Muscle of leg (tissue), 11 donors: ENCODE results near the gene COX17. TPM values are rescaled to one million over a fixed set of nuclear protein-coding genes. Genes with fewer than 3 reads are reported as not detected.

Experiments
- DNase-seq: peaks from one replicate; pipeline ENCODE4 v3.0.0; 2013
- H3K27ac ChIP-seq: one replicate; pipeline ENCODE4 v1.5.1; 2013; ENCODE audit warnings: mild to moderate bottlenecking, low read length, control low read depth
- H3K27me3 ChIP-seq: one replicate; pipeline ENCODE4 v1.6.1; 2013; ENCODE audit warnings: low read length; ENCODE audit not compliant: control insufficient read depth, insufficient read depth
- H3K36me3 ChIP-seq: one replicate; pipeline ENCODE4 v1.6.1; 2013; ENCODE audit warnings: low read length; ENCODE audit not compliant: control insufficient read depth, insufficient read depth
- H3K4me1 ChIP-seq: one replicate; pipeline ENCODE4 v1.6.1; 2013; ENCODE audit warnings: low read length; ENCODE audit not compliant: control insufficient read depth, insufficient read depth
- H3K4me3 ChIP-seq: one replicate; pipeline ENCODE4 v1.5.1; 2013; ENCODE audit warnings: low read length, control low read depth
- H3K9me3 ChIP-seq: replicated peaks from 2 replicates; pipeline ENCODE4 v1.6.1; 2013; ENCODE audit warnings: low read depth, low read length; ENCODE audit not compliant: control insufficient read depth
- WGBS: methylation state at CpG from one replicate; pipeline ENCODE4 v1.1.5; 2013; ENCODE audit warnings: missing lambda C conversion rate; ENCODE audit not compliant: insufficient coverage; 5-methylcytosine and 5-hydroxymethylcytosine counted together
- polyA plus RNA-seq, 8 donors: library from polyadenylated mRNA; unstranded; fragments of 120-200 nt; gene quantifications; one replicate each; pipeline versions ENCODE4 v1.2.1 to v1.2.3, GENCODE V29; 2013; ENCODE audit warnings: inconsistent platforms in 1 of 8, low replicate concordance in 1 of 8; ENCODE audit not compliant: insufficient read length in 8 of 8, insufficient read depth in 1 of 8
- total RNA-seq: library from RNA; stranded (reverse); fragments of 120-200 nt; gene quantifications from one replicate; pipeline ENCODE4 v1.2.4, GENCODE V29; 2013

COX17 gene
- total and polyA plus RNA-seq, 9 donors = 42.8 to 77.2 (median 64.8) TPM

- H3K4me1 ChIP-seq = peaks cover 10% of the 10 kb centered on the region
- no peak for DNase-seq
- WGBS = 96% methylated on average over 2 of the region's 4 CpGs
Observed at GRCh38 chr3:119636891-119637611, 40.2 kb downstream of the COX17 start.

GRCh38 chr3:119636249-119636648 lies 41.0 kb downstream of the COX17 start:
- WGBS = no CpG with 5 or more reads among the region's 1 CpG
- DNase-seq = no peak
- H3K4me1 ChIP-seq = peaks cover 10% of the 10 kb centered on the region
- no peaks in the 10 kb centered on the region for H3K36me3 ChIP-seq
- no peaks in the 10 kb centered on the region for H3K27me3 ChIP-seq
- H3K27ac ChIP-seq = no peak overlapping the region
- H3K4me3 ChIP-seq = no peak overlapping the region
- H3K9me3 ChIP-seq = no peaks in the 10 kb centered on the region

More at GRCh38 chr3:119636891-119637611, 40.2 kb downstream of the COX17 start:
- H3K27me3 ChIP-seq = no peaks in the 10 kb centered on the region
- H3K27ac ChIP-seq = peak overlapping the region; percentile 80
- H3K4me3 ChIP-seq = no peak overlapping the region
- peaks cover 3% of the 10 kb centered on the region for H3K36me3 ChIP-seq
- H3K9me3 ChIP-seq = no peaks in the 10 kb centered on the region

DNA sequence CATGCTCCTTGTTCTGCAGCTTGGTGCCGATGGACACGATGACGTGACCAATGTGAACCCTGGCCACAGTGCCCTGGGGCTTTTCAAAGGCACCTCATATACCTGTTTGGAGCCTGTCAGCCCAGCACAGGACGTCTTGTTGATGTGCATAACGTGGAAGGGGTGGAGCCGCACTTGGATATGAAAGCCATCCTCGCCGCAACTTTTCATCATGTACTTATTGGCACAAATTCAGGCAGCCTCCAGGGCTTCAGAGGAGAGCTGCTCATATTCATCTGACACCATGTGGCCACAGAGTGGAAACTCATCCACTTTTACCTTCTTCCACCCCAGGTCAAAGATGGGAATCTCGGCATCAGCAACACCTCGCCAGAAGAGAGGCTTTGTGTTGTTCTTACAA lies 41.5 kb downstream of the COX17 start:
- H3K4me3 ChIP-seq = no peak overlapping the region
- no peaks in the 10 kb centered on the region for H3K9me3 ChIP-seq
- no peak overlapping the region for H3K27ac ChIP-seq
- peaks cover 10% of the 10 kb centered on the region for H3K4me1 ChIP-seq
- DNase-seq = no peak
- no peaks in the 10 kb centered on the region for H3K27me3 ChIP-seq
- no peaks in the 10 kb centered on the region for H3K36me3 ChIP-seq
- WGBS = 96% methylated on average over 5 of the region's 10 CpGs

- Histone ChIP-seq H3K9me3 (no peaks in the 10 kb centered on the region), H3K27ac (no peak overlapping the region), H3K4me1 (peaks cover 5% of the 10 kb centered on the region), H3K4me3 (no peak overlapping the region), H3K27me3 (no peaks in the 10 kb centered on the region), H3K36me3 (no peaks in the 10 kb centered on the region)
- DNase-seq = no peak
- WGBS = 68% methylated on average over 4 of the region's 4 CpGs
Observed at GRCh38 chr3:119632829-119633228, 44.4 kb downstream of the COX17 start.

GRCh38 chr3:119632216-119632615 lies 45.0 kb downstream of the COX17 start:
- DNase-seq = no peak
- WGBS = 71% methylated on average over 1 of the region's 4 CpGs
- H3K4me1 ChIP-seq = peaks cover 2% of the 10 kb centered on the region
- no peaks in the 10 kb centered on the region for H3K27me3 ChIP-seq
- H3K4me3 ChIP-seq = no peak overlapping the region
- no peaks in the 10 kb centered on the region for H3K9me3 ChIP-seq
- no peaks in the 10 kb centered on the region for H3K36me3 ChIP-seq
- H3K27ac ChIP-seq = no peak overlapping the region

DNA sequence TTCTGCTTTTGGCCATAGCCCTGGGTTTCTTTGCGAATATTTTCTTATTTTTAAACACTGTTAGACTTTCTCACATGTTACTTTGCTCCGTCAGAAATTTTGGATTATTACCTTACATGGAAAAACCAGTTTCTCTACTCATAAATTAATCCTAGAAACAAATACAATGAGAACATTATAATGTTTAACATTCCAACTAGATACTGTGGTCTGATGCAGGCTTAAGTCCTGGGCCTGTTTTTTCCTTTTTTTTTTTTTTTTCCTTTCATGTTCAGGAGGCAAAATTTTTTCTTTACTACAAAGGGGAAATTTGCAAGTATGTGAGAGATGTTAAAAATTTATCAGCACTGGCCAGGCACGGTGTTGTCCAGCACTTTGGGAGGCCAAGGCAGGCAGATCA lies 45.7 kb downstream of the COX17 start:
- Histone ChIP-seq H3K36me3 (no peaks in the 10 kb centered on the region), H3K27ac (no peak overlapping the region), H3K9me3 (no peaks in the 10 kb centered on the region), H3K4me1 (peaks cover 2% of the 10 kb centered on the region), H3K27me3 (no peaks in the 10 kb centered on the region), H3K4me3 (no peak overlapping the region)
- WGBS = 94% methylated on average over 2 of the region's 3 CpGs
- no peak for DNase-seq

DNA sequence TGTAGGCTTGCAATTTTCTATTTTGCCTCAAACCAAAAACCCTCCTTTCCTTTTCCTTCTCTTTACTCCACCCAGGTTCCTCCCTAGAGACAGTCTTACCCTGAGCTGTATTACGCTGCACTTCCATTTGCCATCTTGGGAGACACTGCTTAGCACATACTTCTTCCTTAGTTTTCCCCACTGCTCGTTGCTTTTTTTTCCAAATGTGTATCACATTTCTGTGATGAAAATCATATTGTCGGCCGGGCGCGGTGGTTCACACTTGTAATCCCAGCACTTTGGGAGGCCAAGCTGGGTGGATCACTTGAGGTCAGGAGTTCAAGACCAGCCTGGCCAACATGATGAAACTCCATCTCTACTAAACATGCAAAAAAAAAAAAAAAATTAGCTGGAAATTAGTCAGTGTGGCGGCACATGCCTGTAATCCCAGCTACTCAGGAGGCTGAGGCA lies 46.3 kb downstream of the COX17 start:
- 50% methylated on average over 1 of the region's 7 CpGs for WGBS
- H3K9me3 ChIP-seq = no peaks in the 10 kb centered on the region
- DNase-seq = no peak

DNA sequence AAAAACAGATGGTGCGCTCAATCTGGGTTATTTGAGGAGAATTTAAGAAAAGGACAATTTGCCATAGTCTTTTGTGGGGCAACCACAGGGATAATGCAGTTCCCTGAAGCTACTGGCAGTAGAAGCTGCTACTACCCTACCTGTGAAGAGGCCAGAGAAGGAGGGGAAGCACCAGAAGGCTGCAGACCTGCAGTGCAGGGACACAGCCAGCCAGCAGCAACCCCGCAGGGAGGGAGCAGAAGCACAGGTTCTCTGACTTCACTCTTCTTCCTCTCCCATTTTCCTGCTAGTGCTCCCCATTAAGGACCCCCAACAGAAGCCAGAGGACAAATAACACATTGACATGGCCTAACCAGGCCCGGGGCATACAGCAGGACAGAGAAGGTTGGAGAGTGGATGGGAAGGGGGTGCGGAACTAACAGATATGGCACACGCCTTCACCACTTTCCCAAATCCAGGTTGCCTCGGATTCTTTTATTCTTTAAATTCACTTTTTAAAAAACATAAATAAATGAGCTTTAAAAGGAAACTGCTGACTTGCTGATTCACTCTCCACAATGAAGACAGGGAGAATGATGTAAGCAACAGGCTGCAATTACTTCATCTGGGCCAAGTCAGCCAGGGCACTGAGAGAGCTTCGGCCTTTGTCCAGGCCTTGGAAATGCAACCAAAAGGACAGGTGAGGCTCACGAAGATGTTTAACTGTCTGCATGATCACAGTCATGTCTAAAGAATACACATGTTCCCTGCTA lies 46.9 kb downstream of the COX17 start:
- 54% methylated on average over 2 of the region's 8 CpGs for WGBS
- no peaks in the 10 kb centered on the region for H3K27me3 ChIP-seq
- H3K4me1 ChIP-seq = peaks cover 2% of the 10 kb centered on the region
- H3K4me3 ChIP-seq = no peak overlapping the region
- H3K36me3 ChIP-seq = no peaks in the 10 kb centered on the region
- peak; percentile 45 for DNase-seq
- no peak overlapping the region for H3K27ac ChIP-seq
- H3K9me3 ChIP-seq = no peaks in the 10 kb centered on the region

More for the DNA sequence above, 46.3 kb downstream of the COX17 start:
- H3K27ac ChIP-seq = no peak overlapping the region
- H3K4me3 ChIP-seq = no peak overlapping the region
- no peaks in the 10 kb centered on the region for H3K27me3 ChIP-seq
- no peaks in the 10 kb centered on the region for H3K36me3 ChIP-seq
- H3K4me1 ChIP-seq = peaks cover 2% of the 10 kb centered on the region

GRCh38 chr3:119628816-119629445 lies 48.3 kb downstream of the COX17 start:
- Histone ChIP-seq H3K36me3 (no peaks in the 10 kb centered on the region), H3K4me3 (no peak overlapping the region), H3K27ac (no peak overlapping the region), H3K27me3 (no peaks in the 10 kb centered on the region), H3K9me3 (no peaks in the 10 kb centered on the region), H3K4me1 (peaks cover 2% of the 10 kb centered on the region)
- WGBS = no CpG with 5 or more reads among the region's 1 CpG
- DNase-seq = no peak

GRCh38 chr3:119628390-119628789 lies 48.8 kb downstream of the COX17 start:
- Histone ChIP-seq H3K36me3 (no peaks in the 10 kb centered on the region), H3K27me3 (no peaks in the 10 kb centered on the region), H3K27ac (no peak overlapping the region), H3K4me3 (no peak overlapping the region), H3K4me1 (peaks cover 2% of the 10 kb centered on the region), H3K9me3 (no peaks in the 10 kb centered on the region)
- no peak for DNase-seq
- 88% methylated on average over 1 of the region's 4 CpGs for WGBS
